ENCODE measurements around the gene KLKB1.

The KLKB1 gene

DNA sequence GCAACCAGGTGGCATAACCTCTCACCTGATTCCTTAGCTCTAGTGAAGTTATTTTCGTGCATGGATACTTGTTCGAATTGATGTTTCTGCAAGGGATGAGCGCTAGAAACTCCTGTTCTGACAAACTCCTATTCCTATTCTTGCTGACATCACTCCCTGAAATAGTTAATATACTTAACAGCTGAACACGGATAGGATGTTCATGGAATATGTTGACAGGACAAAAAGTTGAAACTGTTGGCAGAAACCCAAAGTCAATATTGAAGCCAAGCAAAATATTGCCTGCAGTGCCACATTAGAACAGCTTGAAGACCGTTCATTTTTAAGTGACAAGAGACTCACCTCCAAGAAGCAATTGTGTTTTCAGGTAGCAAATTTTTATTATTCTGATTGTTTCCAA lies at the start of gene KLKB1:
Gene KLKB1, plus strand, starts transcription at position 287 of the 400 bp plus-strand sequence. CDS start 689 bp downstream, outside the sequence.
- DNase-seq (ENCODE audit: low read depth in 3 of 3) = no peak

DNA sequence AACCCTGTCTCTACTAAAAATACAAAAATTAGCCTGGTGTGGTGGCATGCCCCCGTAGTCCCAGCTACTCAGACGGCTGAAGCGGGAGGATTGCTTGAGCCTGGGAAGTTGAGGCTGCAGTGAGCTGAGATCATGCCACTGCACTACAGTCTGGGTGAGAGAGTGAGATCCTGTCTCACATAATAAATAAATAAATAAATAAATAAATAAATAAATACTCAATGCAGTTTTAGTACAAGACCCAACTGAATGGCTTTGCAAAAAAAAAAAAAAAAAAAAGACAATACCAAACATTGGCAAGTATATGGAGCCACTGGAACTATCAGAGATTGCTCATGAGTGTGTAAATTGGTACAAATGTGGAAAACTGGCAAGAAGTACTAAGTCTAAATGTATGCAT lies 39.2 kb upstream of the KLKB1 start:
- no peak for DNase-seq (ENCODE audit: low read depth in 3 of 3)

DNA sequence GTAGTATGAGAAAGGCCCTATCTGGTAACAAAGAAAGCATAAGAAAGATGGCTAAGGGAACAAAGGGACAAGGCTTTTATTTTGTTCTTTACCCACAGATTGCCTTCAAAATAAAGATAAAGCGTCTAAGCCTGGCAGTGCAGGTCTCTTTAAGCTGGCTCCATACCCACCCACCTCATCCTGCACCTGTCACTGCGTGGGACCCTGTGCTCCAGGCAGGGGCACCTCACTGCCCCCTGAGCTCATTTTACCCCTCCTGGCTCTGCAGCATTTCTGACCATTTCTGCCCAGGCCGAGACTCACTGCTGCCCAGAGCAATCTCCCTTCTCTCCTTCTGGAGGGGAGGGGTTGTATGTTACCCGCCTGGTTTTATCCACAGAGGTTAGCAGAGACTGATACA lies 37.7 kb upstream of the KLKB1 start:
- DNase-seq (ENCODE audit: low read depth in 3 of 3) = no peak

DNA sequence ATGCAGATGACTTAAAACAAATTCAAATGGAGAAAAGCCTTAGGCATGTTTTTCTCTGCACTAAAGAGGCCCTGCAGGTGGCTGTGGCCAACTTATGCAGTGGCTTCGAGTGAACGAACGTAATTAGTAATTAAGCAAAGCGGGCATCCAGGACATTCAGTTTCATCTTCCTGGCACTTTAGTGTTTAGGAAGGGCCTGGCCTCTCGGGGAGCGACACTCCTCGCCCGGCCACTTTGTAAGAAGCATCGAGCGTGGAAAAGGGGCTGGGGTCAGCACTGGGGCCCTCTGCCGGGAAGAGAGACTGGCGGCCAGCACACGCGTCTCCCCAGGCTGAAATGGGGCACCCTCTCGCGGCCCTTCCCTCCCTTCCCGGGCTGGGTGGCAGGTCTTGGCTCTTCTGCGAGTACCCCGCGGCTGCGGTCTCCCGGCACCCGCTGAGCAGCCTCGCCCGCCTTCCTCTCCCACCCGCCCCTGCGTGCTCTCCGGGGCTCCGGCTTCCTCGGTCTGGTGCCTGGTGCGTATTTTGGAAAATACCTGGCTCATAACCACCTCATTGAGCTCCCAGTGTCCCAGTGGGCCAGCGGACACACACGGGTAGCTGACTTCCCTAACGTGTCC lies 36.6 kb upstream of the KLKB1 start:
- peak in 2 of 3 experiments; percentile 17 to 37 for DNase-seq (ENCODE audit: low read depth in 3 of 3)

DNA sequence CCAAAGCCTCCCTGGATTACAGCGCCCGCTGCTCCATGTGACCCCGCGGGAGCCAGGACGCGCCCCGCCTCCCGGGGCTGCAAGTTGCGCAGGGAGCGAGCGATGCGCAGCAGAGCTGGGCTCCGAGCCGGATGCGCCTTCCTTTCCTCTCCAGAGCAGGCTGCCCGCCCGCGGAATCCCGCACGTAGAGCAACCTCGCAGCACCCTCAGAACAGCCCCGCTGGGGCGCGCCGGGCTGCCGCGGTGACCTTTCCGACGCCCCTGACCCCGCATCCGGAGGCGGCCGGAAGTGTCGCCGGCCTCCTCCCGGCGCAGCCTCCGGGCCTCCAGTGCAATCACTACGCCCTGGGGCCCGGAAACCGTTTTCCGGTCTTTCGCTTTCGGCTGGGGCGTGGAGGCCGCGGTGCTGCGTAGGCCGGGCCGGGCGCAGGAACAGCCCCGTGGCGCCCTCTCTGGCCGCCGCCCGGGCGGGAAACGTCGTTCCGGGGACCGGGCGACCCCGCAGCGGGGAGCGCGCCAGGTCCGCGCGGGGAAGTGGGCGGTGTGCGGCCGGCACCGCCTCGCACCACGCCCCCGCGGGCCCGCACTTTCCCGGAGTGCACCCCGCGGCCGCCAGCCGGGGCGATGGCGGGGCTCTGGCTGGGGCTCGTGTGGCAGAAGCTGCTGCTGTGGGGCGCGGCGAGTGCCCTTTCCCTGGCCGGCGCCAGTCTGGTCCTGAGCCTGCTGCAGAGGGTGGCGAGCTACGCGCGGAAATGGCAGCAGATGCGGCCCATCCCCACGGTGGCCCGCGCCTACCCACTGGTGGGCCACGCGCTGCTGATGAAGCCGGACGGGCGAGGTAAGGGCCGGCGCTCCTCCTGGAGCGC lies 35.9 kb upstream of the KLKB1 start, which contains the start of gene CYP4V2:
Gene CYP4V2, plus strand, starts transcription at position 368 of the 866 bp plus-strand sequence. Its CDS starts 257 bp downstream, at position 625.
- DNase-seq (ENCODE audit: low read depth in 3 of 3) = peak; percentile 77 to 88 (median 80)

DNA sequence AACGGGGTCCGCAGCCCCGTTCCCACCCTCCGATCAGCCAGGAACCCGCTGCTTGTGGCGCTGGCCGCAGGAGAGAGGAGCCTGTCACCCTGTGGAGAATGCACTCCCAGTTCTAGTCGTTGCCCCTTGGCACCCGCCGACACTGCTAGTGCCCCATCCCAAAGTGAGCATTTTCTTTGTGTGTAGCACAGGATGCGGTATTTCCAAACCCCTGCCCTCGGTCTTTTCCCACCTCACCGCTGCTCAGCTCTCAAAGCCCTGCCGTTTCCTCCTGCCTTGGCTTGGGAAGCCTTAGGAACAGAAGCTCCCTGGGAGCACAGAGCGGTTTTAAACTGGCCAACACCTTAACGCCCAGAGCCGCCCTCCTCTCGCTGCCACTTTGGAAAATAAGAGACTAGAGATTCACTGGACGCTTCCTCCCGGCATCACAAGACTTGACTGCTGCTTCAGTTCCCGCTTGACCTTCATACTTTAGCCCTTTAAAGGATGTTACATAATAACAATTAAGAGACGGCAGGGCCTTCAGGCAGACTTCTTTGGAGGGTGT lies 35.2 kb upstream of the KLKB1 start:
- DNase-seq (ENCODE audit: low read depth in 3 of 3) = no peak

DNA sequence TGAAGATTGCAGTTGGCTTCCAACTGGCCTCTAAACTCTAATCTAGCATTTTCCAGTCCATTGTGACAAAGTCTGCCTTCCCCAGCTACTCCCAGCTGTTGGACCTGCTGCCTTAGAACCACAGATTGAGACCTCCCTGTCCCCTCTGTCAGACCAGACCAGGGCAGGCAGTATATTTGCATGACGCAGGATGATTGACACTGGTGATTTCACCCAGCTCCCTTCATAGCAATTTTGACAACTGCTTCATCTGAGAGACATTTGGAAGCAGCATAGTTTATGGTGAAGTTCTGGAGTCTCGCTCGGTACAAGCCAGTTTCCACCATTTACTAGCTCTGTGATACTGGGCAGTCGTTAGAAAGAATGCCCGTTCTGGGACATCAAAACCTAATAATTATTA lies 33.5 kb upstream of the KLKB1 start:
- no peak for DNase-seq (ENCODE audit: low read depth in 3 of 3)

DNA sequence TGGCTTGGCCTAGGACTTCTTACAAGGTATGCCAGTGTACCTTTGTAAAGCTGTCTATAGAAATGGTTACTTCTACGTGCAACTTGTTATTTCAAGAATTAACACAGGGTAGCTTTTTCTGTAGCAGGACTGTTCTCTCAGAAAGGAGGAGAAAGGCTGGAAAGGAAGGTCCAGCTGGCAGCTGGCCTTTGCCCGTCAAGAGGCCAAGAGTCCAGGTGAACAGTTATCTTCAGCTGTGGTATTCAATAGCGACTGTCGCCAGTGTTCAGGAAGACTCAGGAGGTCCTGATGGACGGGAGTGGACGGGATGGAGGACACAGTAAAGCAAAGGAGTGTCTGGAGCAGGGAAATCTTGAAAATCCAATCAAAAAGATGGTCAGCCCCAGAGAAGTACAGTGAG lies 31.2 kb upstream of the KLKB1 start:
- no peak for DNase-seq (ENCODE audit: low read depth in 3 of 3)

DNA sequence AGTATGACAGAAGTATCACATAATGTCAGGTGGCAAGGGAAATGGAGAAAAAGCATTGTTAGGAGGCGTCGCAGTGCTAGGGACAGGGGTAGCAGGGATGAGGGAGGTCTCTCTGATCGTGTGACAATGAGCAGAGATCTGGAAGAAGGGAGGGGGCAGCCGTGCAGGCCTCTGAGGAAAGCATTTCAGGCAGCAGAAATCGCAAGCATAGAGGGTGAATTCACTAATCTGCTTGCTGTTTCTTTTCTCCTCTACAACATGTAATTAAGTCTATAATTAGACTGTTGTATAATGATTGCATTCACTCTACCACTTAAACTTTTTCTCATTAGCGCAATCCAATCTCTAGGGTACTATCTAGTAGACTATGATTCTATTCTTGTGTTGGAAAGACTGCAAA lies 26.8 kb upstream of the KLKB1 start:
- DNase-seq (ENCODE audit: low read depth in 3 of 3) = no peak

DNA sequence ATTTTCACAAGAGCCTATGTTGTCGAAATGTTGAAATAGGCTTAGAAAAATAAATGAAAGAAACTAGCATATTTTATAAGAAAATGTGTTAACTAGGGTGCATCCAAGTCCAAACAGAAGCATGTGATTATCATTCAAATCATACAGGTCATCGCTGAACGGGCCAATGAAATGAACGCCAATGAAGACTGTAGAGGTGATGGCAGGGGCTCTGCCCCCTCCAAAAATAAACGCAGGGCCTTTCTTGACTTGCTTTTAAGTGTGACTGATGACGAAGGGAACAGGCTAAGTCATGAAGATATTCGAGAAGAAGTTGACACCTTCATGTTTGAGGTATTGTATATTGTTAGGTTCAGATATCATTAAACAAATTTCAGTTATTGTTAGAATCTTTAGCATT lies 26.3 kb upstream of the KLKB1 start:
- DNase-seq (ENCODE audit: low read depth in 3 of 3) = no peak

DNA sequence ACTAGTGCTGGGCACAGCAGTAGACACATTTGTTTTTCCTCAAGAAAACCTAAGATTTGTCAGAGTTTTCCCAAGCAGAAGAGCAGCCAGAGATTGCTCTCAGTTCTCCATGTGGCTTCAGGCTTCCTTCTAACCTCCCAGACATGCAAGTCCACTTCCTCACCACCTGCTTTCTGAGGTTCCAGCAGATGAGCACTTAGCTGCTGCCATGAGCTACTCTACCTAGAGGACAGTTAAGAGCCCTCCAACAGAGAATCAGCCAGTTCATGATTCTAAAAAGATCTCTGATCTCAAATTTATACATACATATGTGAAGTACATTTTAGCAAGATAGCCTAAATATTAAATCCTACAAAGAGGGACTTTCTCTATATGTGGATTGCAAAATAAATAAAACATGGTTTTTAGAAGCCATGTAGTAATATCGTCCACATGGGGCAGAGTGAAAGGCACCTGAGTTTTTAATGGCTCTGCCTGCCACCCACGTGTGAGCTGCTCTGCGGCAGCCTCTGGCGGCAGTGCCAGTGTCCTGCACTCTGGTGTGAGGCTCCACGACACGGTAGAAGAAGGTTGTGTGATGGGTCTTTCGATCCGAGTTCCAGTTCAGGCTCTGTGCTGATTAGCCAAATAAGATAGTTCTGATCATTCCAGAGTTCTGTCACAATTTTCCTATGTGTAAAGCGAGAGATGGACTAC lies 25.6 kb upstream of the KLKB1 start:
- DNase-seq (ENCODE audit: low read depth in 3 of 3) = peak; percentile 16 to 60 (median 33)

DNA sequence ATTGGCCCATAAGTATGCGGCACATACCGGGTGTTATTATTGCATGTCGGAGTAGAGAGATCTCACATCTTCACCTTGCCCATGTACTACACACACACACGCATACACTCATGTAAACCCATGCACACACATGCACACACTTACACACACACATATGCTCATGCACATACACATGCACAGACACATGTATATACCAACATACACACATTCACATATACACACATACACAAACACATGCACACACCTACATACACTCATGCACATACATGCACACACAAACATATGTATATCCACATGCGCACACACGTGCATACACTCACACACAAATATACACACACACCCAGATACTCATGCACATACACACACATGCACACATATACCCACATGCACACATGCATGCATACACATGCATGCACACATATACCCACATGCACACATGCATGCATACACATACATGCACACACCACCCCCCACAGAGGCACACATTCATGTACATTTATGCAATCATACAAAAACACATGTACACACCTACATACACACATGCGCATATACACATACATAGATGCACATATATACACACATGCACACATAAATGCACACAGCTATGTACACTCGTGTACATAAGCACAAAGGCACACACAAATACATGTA lies 24.7 kb upstream of the KLKB1 start:
- no peak for DNase-seq (ENCODE audit: low read depth in 3 of 3)

DNA sequence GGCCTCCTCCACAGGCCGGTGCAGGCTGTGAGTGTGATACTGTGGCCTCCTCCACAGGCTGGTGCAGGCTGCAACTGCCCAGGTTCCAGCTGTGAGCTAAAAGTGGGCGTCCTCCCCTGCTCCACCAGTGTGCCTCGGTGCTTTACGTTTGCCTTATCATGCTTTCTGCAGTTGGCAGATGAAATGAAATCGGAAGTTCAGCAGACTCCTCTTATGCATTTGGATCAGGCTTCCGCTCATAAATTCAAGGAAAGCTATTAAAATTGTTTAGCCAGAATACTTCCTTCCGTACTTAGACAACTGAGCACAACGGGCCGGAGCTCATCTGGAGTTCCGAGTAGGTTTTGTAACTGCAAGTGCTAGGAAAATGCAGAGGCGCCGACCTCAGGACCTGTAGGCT lies 23.9 kb upstream of the KLKB1 start:
- DNase-seq (ENCODE audit: low read depth in 3 of 3) = no peak

DNA sequence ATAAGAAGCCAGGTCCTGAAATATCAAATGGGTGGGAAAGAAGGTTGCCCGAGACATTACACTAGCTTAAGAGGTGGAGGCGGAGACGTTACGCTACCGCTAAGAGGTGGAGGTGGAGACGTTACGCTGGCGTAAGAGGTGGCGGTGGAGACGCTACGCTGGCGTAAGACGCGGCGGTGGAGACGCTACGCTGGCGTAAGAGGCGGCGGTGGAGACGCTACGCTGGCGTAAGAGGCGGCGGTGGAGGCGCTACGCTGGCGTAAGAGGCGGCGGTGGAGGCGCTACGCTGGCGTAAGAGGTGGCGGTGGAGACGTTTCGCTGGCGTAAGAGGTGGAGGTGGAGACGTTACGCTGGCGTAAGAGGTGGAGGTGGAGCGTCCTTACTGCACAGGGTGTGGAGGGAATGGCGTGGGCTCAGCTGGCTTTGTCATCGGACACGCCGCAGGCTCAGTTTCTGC lies 23.2 kb upstream of the KLKB1 start:
- DNase-seq (ENCODE audit: low read depth in 3 of 3) = peak in 2 of 3 experiments; percentile 48 to 63

DNA sequence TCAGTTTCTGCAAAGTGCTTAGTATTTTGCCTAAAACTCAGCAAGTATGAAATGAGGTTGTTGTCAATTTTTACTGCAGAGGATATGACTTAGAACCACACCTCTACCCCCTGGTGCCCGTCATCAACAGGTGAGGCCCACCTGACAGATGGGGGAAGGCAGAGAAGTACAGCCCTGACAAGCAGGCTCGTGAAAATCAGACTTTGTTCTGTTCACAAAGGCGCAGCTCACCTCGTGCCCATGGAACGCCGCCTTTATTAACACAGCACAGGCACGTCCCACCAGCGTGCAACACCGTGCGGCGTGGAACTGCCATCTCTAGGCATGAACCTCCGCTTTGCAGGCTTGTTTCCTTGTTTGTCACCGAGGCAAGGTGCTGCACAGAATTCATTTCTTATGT lies 22.6 kb upstream of the KLKB1 start:
- no peak for DNase-seq (ENCODE audit: low read depth in 3 of 3)

DNA sequence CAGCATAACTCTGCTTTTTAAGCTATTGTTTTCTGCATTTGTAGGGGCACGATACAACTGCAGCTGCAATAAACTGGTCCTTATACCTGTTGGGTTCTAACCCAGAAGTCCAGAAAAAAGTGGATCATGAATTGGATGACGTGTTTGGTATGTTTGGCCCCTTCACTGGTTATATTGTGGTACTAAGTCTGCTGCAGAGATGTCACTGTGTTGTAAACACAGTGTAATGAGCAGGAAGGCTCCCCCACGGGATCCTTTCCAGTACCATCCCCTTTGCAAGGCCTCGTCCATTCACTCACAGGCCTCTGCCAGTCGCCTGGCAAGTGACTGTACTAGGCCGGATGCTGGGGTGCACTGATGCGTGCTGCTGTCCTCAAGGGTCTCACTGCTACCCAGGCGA lies 22.2 kb upstream of the KLKB1 start:
- no peak for DNase-seq (ENCODE audit: low read depth in 3 of 3)

DNA sequence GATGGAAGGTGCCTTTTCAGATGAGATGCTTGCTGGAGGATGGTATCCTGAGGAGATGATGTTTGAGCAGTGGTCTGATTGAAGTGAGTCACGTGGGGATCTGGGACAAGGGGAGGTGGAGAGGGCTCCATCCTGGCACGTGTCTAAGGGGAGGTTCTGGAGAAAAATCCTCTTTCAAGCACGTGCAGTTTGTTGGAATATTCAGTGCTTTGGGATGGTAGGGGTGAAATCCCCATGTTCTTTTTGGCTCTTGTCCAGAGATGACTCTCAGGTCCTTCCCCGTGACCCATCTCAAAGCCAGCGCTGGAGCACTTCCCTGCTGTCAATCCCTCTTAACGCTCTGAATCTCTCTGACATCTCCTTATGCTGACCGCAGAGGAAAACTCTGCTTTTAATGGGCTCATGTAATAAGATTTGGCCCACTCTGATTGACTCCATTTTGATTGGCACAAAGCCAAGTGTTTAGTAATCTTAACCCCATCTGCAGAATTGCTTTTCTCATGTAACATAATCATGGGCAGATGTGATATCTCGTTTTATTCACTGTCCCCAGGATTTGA lies 10.8 kb upstream of the KLKB1 start:
- DNase-seq (ENCODE audit: low read depth in 3 of 3) = no peak

DNA sequence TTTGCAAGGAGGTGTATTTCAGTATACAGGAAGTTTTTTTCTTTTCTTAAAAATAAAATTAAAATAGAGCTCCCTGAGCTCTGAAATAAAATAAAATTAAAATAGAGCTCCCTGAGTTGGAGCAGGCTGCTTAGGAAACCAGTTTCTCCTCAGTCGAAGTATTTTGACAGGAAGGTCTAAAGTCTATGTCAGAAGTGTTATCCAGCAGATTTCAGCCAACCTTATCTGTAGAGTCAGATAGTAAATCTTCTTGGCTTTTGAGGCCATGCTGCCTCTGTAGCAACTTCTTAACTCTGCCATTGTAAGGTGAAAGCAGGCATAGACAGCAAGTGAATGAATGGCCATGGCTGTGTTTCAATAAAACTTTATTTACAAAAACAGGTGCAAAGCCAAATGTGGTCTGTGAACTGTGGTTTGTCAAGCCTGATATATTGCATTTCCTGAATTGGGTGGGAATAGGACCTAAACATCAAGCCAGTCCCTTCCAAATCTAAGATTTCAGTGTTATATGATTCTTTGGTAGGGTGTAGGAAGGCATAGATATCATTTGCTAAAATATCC lies 9.5 kb upstream of the KLKB1 start:
- no peak for DNase-seq (ENCODE audit: low read depth in 3 of 3)

DNA sequence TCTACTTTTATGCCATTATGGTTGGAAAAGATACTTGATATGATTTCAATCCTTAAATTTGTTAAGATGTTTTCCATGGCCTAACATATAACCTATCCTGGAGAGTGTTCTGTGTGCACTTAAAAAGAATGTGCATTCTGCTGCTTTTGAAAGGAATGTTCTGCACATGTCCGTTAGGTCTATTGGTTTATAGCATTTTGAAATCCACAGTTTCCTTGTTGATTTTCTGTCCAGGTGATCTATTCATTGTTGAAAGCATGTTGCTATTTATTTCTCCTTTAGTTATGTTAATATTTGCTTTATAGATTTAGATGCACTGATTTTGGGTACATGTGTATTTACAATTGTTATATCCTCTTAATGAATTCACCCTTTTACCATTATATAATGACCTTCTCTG lies 5.7 kb upstream of the KLKB1 start:
- DNase-seq (ENCODE audit: low read depth in 3 of 3) = no peak

DNA sequence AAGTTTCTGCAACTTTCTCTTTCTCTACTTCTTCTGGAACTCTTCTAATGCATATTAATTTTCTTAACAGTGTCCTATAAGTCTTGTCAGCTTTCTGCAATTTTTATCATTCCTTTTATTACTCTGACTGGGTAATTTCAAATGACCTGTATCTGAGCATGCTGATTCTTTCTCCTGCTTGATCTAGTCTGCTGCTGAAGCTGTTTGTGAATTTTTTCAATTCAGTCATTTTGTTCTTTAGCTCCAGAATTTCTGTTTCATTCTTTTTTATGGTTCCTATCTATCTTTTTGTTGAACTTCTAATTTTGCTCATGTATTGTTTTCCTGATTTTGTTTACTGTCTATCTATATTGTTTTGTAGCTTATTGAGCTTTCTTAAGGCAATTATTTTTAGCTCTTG lies 1.5 kb upstream of the KLKB1 start:
- no peak for DNase-seq (ENCODE audit: low read depth in 3 of 3)
